NB4 (cell line): ENCODE results near the gene FRMD1.

Experiments used
- CTCF ChIP-seq: IDR thresholded peaks from one replicate; pipeline ENCODE4 v1.5.1; 2012; ENCODE audit warnings: low read depth, low read length
- MAX ChIP-seq: IDR thresholded peaks from 2 replicates; pipeline ENCODE4 v1.6.1; 2011; ENCODE audit warnings: low read depth, low read length

- TF ChIP-seq CTCF, result no peak
- TF ChIP-seq MAX, result no peak
These were observed 14.7 kb downstream of the FRMD1 start for GRCh38 chr6:168064226-168064807.
